SK-N-SH treated with all-trans-retinoic acid at 6 μM for 48 hours (cell line): ENCODE data around the gene DNASE1L3.

Experiments used
- ATAC-seq: fragments of 200-7000 bp; cut with Tn5 transposase; 3 replicates; pipeline ENCODE4 v1.9.1; 2020; ENCODE audit warnings: mild to moderate bottlenecking, moderate library complexity
- ARNTL ChIP-seq: fragments of 450-650 bp; formaldehyde crosslinking; IDR thresholded peaks from 2 replicates; pipeline ENCODE4 v1.5.0; 2020; ENCODE audit warnings: low read depth, mild to moderate bottlenecking, moderate library complexity, borderline replicate concordance
- BACH2 ChIP-seq: fragments of 250-450 bp; sonication (Bioruptor Pico); IDR thresholded peaks from 2 replicates; pipeline ENCODE4 v1.9.0; 2021; ENCODE audit warnings: mild to moderate bottlenecking, borderline replicate concordance
- CSDC2 ChIP-seq: fragments of 250-450 bp; sonication (Bioruptor Pico); IDR thresholded peaks from 2 replicates; pipeline ENCODE4 v1.5.0; 2020; ENCODE audit warnings: mild to moderate bottlenecking, moderate library complexity
- CSRNP3 ChIP-seq: fragments of 250-450 bp; sonication (Bioruptor Pico); IDR thresholded peaks from 2 replicates; pipeline ENCODE4 v1.5.1; 2021; ENCODE audit warnings: mild to moderate bottlenecking, moderate library complexity
- ESRRG ChIP-seq: fragments of 250-450 bp; sonication (Bioruptor Pico); IDR thresholded peaks from 2 replicates; pipeline ENCODE4 v1.6.1; 2021; ENCODE audit warnings: mild to moderate bottlenecking
- GLIS3 ChIP-seq: fragments of 250-450 bp; sonication (Bioruptor Pico); IDR thresholded peaks from 2 replicates; pipeline ENCODE4 v1.5.0; 2020; ENCODE audit warnings: mild to moderate bottlenecking, moderate library complexity
- ISL1 ChIP-seq: fragments of 250-450 bp; sonication (Bioruptor Pico); IDR thresholded peaks from 2 replicates; pipeline ENCODE4 v2.1.2; 2022; ENCODE audit warnings: mild to moderate bottlenecking, moderate library complexity
- OSR1 ChIP-seq: fragments of 250-450 bp; sonication (Bioruptor Pico); IDR thresholded peaks from 2 replicates; pipeline ENCODE4 v1.8.0; 2022; ENCODE audit warnings: moderate library complexity, mild to moderate bottlenecking, inconsistent platforms
- POU6F1 ChIP-seq: fragments of 250-450 bp; sonication (Bioruptor Pico); IDR thresholded peaks from 2 replicates; pipeline ENCODE4 v1.8.0; 2021; ENCODE audit warnings: low read depth, mild to moderate bottlenecking, moderate library complexity, borderline replicate concordance
- PPARA ChIP-seq: fragments of 250-450 bp; sonication (Bioruptor Pico); IDR thresholded peaks from 2 replicates; pipeline ENCODE4 v1.5.0; 2020; ENCODE audit warnings: mild to moderate bottlenecking, borderline replicate concordance
- RARB ChIP-seq: fragments of 250-450 bp; sonication (Bioruptor Pico); IDR thresholded peaks from 2 replicates; pipeline ENCODE4 v1.8.0; 2021; ENCODE audit warnings: mild to moderate bottlenecking, moderate library complexity
- SNAI2 ChIP-seq: fragments of 250-450 bp; sonication (Bioruptor Pico); IDR thresholded peaks from 2 replicates; pipeline ENCODE4 v1.5.0; 2020; ENCODE audit warnings: mild to moderate bottlenecking, moderate library complexity
- TCF4 ChIP-seq: fragments of 250-450 bp; sonication (Bioruptor Pico); IDR thresholded peaks from 2 replicates; pipeline ENCODE4 v1.8.0; 2021; ENCODE audit warnings: mild to moderate bottlenecking, moderate library complexity, borderline replicate concordance
- TSHZ2 ChIP-seq: fragments of 250-450 bp; sonication (Bioruptor Pico); IDR thresholded peaks from 2 replicates; pipeline ENCODE4 v1.5.0; 2020; ENCODE audit warnings: mild to moderate bottlenecking, moderate library complexity
- ZC3H10 ChIP-seq: fragments of 250-450 bp; sonication (Bioruptor Pico); IDR thresholded peaks from 2 replicates; pipeline ENCODE4 v1.5.1; 2021; ENCODE audit warnings: mild to moderate bottlenecking, moderate library complexity
- ZFP3 ChIP-seq: fragments of 250-450 bp; sonication (Bioruptor Pico); IDR thresholded peaks from 2 replicates; pipeline ENCODE4 v1.5.0; 2020; ENCODE audit warnings: mild to moderate bottlenecking, moderate library complexity
- ZFP30 ChIP-seq: fragments of 450-650 bp; formaldehyde crosslinking; IDR thresholded peaks from 2 replicates; pipeline ENCODE4 v1.5.0; 2022; ENCODE audit warnings: mild to moderate bottlenecking, moderate library complexity
- ZNF565 ChIP-seq: fragments of 450-650 bp; formaldehyde crosslinking; conservative IDR thresholded peaks from 2 replicates; pipeline ENCODE4 v1.5.0; 2020; ENCODE audit warnings: low read depth, mild to moderate bottlenecking, moderate library complexity
- ZNF70 ChIP-seq: fragments of 450-650 bp; formaldehyde crosslinking; IDR thresholded peaks from 2 replicates; pipeline ENCODE4 v1.5.0; 2020; ENCODE audit warnings: mild to moderate bottlenecking, moderate library complexity
- ZNF8 ChIP-seq: fragments of 450-650 bp; formaldehyde crosslinking; IDR thresholded peaks from 2 replicates; pipeline ENCODE4 v1.5.0; 2020; ENCODE audit warnings: mild to moderate bottlenecking, moderate library complexity

The DNASE1L3 gene

GRCh38 chr3:58197588-58197987 is 13.2 kb downstream of the DNASE1L3 start:
- TF ChIP-seq ZFP30 (CRISPR knock-in tag) (no peak), ISL1 (no peak), BACH2 (CRISPR knock-in tag) (no peak), GLIS3 (CRISPR knock-in tag) (no peak), TCF4 (CRISPR knock-in tag) (no peak), OSR1 (CRISPR knock-in tag) (no peak), ZC3H10 (CRISPR knock-in tag) (no peak)
- TF ChIP-seq, all 23 proteins: peak for 0
- no peak for ATAC-seq

- TF ChIP-seq TSHZ2 (CRISPR knock-in tag) (no peak), SNAI2 (CRISPR knock-in tag) (no peak), ZNF8 (CRISPR knock-in tag) (no peak), CSDC2 (CRISPR knock-in tag) (no peak), PPARA (CRISPR knock-in tag) (no peak), ZNF565 (CRISPR knock-in tag) (no peak), ARNTL (no peak), RARB (CRISPR knock-in tag) (no peak), ZNF70 (CRISPR knock-in tag) (no peak), POU6F1 (CRISPR knock-in tag) (no peak), OSR1 (CRISPR knock-in tag) (no peak), CSRNP3 (CRISPR knock-in tag) (no peak), ZFP3 (no peak), ESRRG (CRISPR knock-in tag) (no peak), TCF4 (CRISPR knock-in tag) (no peak), BACH2 (CRISPR knock-in tag) (no peak)
- ATAC-seq = no peak
Observed at GRCh38 chr3:58193682-58194407, 16.9 kb downstream of the DNASE1L3 start.

- TF ChIP-seq ZFP30 (CRISPR knock-in tag) (no peak), CSRNP3 (CRISPR knock-in tag) (no peak), SNAI2 (CRISPR knock-in tag) (no peak), RARB (CRISPR knock-in tag) (no peak), CSDC2 (CRISPR knock-in tag) (no peak), GLIS3 (CRISPR knock-in tag) (no peak), PPARA (CRISPR knock-in tag) (no peak), POU6F1 (CRISPR knock-in tag) (no peak), ZNF565 (CRISPR knock-in tag) (no peak), ESRRG (CRISPR knock-in tag) (no peak), ZC3H10 (CRISPR knock-in tag) (no peak), BACH2 (CRISPR knock-in tag) (no peak)
- ATAC-seq = no peak
Observed at GRCh38 chr3:58192069-58192468, 18.7 kb downstream of the DNASE1L3 start.
